Measurements from ENCODE around the gene UBTF. TPM values are rescaled to one million over a fixed set of nuclear protein-coding genes. Genes with fewer than 3 reads are reported as not detected.

UBTF gene
- total RNA-seq, 1 donor from 2014 or later, result 146 TPM

GRCh38 chr17:44221084-44221861 is 1.8 kb upstream of the UBTF start:
- TF ChIP-seq, protein P1, sequence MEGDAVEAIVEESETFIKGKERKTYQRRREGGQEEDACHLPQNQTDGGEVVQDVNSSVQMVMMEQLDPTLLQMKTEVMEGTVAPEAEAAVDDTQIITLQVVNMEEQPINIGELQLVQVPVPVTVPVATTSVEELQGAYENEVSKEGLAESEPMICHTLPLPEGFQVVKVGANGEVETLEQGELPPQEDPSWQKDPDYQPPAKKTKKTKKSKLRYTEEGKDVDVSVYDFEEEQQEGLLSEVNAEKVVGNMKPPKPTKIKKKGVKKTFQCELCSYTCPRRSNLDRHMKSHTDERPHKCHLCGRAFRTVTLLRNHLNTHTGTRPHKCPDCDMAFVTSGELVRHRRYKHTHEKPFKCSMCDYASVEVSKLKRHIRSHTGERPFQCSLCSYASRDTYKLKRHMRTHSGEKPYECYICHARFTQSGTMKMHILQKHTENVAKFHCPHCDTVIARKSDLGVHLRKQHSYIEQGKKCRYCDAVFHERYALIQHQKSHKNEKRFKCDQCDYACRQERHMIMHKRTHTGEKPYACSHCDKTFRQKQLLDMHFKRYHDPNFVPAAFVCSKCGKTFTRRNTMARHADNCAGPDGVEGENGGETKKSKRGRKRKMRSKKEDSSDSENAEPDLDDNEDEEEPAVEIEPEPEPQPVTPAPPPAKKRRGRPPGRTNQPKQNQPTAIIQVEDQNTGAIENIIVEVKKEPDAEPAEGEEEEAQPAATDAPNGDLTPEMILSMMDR (IDR thresholded peaks at IDR 0.05), result no peak
- H3K4me3 Mint-ChIP-seq, result peak overlapping the region; percentile 87
- CTCF ChIA-PET, result interaction anchor here (1.0 to 6.7 kb wide), 7 partner anchors 11 to 129 kb away, joined by 3 to 35 read pairs (median 5); partner anchors contain the start of gene GRN
- peaks cover 30% of the 10 kb centered on the region for H3K4me1 Mint-ChIP-seq
- POLR2A ChIA-PET, result interaction anchor here (0.6 to 10.5 kb wide), 26 partner anchors 8 to 906 kb away, joined by 3 to 241 read pairs (median 7); partner anchors contain the start of genes ATXN7L3, GPATCH8, GRN and HDAC5
- peaks cover 18% of the 10 kb centered on the region for H3K36me3 Mint-ChIP-seq (ENCODE audit: low read depth)
- peak; percentile 15 for ATAC-seq (ENCODE audit: low read depth)
- peak; percentile 58 for DNase-seq
- H3K9me3 Mint-ChIP-seq, result no peaks in the 10 kb centered on the region
- intact Hi-C loops (cut with micrococcal nuclease), result loop anchor here (5.0 kb wide), 1 partner anchor 56 kb away; no protein-coding TSS in a partner anchor
- H3K27me3 Mint-ChIP-seq, result no peaks in the 10 kb centered on the region
- H3K27ac Mint-ChIP-seq, result peak overlapping the region; percentile 90

GRCh38 chr17:44220213-44221083 is 973 bp upstream of the UBTF start:
- POLR2A ChIA-PET, result interaction anchor here (0.6 to 10.5 kb wide), 25 partner anchors 10 to 905 kb away, joined by 3 to 241 read pairs (median 8); partner anchors contain the start of genes ATXN7L3, GPATCH8, GRN and HDAC5
- H3K27me3 Mint-ChIP-seq, result no peaks in the 10 kb centered on the region
- DNase-seq, result peak; percentile 65

GRCh38 chr17:44219108-44219615 is 313 bp downstream of the UBTF start:
- Mint-ChIP-seq H3K4me3 (no peak overlapping the region), H3K4me1 (peaks cover 51% of the 10 kb centered on the region), H3K9me3 (no peaks in the 10 kb centered on the region), H3K36me3 (ENCODE audit: low read depth) (peaks cover 39% of the 10 kb centered on the region), H3K27ac (no peak overlapping the region), H3K27me3 (no peaks in the 10 kb centered on the region)
- peak; percentile 47 for ATAC-seq (ENCODE audit: low read depth)
- POLR2A ChIA-PET, result interaction anchor here (0.5 to 10.5 kb wide), 12 partner anchors 9 to 135 kb away, joined by 3 to 241 read pairs (median 18); partner anchors contain the start of genes ATXN7L3, GRN, HDAC5 and SLC25A39
- no peak for DNase-seq
- intact Hi-C loops (cut with micrococcal nuclease), result loop anchor here (2.0 kb wide), 1 partner anchor 78 kb away; the partner anchor contains the start of gene HROB
- CTCF ChIA-PET, result interaction anchor here (1.0 to 6.7 kb wide), 4 partner anchors 9 to 112 kb away, joined by 3 to 35 read pairs (median 18); partner anchors contain the start of gene HDAC5
- TF ChIP-seq, protein P1 (IDR thresholded peaks at IDR 0.05), result no peak

More at GRCh38 chr17:44220213-44221083, 973 bp upstream of the UBTF start:
- peak overlapping the region; percentile 95 for H3K27ac Mint-ChIP-seq
- no peaks in the 10 kb centered on the region for H3K9me3 Mint-ChIP-seq
- CTCF ChIA-PET, result interaction anchor here (1.0 to 6.7 kb wide), 9 partner anchors 11 to 131 kb away, joined by 3 to 35 read pairs (median 3); partner anchors contain the start of gene HDAC5
- intact Hi-C loops (cut with micrococcal nuclease), result loop anchor here (5.0 kb wide), 1 partner anchor 57 kb away; no protein-coding TSS in a partner anchor
- ATAC-seq (ENCODE audit: low read depth), result peak; percentile 9
- H3K4me3 Mint-ChIP-seq, result peak overlapping the region; percentile 94
- H3K36me3 Mint-ChIP-seq (ENCODE audit: low read depth), result peaks cover 27% of the 10 kb centered on the region
- peaks cover 38% of the 10 kb centered on the region for H3K4me1 Mint-ChIP-seq
- TF ChIP-seq, protein P1 (IDR thresholded peaks at IDR 0.05), result no peak

- H3K27me3 Mint-ChIP-seq, result no peaks in the 10 kb centered on the region
- POLR2A ChIA-PET, result interaction anchor here (0.5 to 10.5 kb wide), 22 partner anchors 8 to 885 kb away, joined by 3 to 241 read pairs (median 3); partner anchors contain the start of genes ATXN7L3, GRN, HDAC5 and SLC25A39
- peak overlapping the region; percentile 94 for H3K27ac Mint-ChIP-seq
- CTCF ChIA-PET, result interaction anchor here (0.7 to 6.7 kb wide), 6 partner anchors 10 to 136 kb away, joined by 3 to 35 read pairs (median 4); partner anchors contain the start of genes GRN and HDAC5
- peak; percentile 89 for DNase-seq
- intact Hi-C loops (cut with micrococcal nuclease), result loop anchor here (1.0 to 2.0 kb wide), 6 partner anchors 8 to 106 kb away; partner anchors contain the start of genes HDAC5, HROB, SLC25A39 and TMUB2
- peak overlapping the region; percentile 83 for H3K4me3 Mint-ChIP-seq
- peak; percentile 46 for ATAC-seq (ENCODE audit: low read depth)
- peaks cover 58% of the 10 kb centered on the region for H3K4me1 Mint-ChIP-seq
- TF ChIP-seq, protein P1 (IDR thresholded peaks at IDR 0.05), result no peak
- H3K9me3 Mint-ChIP-seq, result no peaks in the 10 kb centered on the region
- peaks cover 46% of the 10 kb centered on the region for H3K36me3 Mint-ChIP-seq (ENCODE audit: low read depth)
Observed at GRCh38 chr17:44218344-44219107, 949 bp downstream of the UBTF start.
